Gastrocnemius medialis (tissue), 4 donors: ENCODE measurements around the gene RAVER2. TPM values are rescaled to one million over a fixed set of nuclear protein-coding genes. Genes with fewer than 3 reads are reported as not detected.
A peak's percentile ranks its signal among the peaks of the same experiment; 100 is the strongest.

Source experiments
- ATAC-seq, 2 donors: fragments of 150-250 bp; one replicate each; pipeline ENCODE4 v1.9.1; 2016
- DNase-seq, 2 donors: peaks; one replicate each; pipeline ENCODE4 v3.0.0-alpha.2; 2019
- H3K27ac ChIP-seq, 4 donors: fragments of 200-600 bp; sonication (generic); 1 replicate in 1 of 4; 2 replicates in 3 of 4; pipeline ENCODE4 v1.5.1; 2016 to 2018; ENCODE audit warnings: mild to moderate bottlenecking in 2 of 4, moderate library complexity in 1 of 4
- H3K27me3 ChIP-seq, 3 donors: fragments of 200-600 bp; sonication (generic) in 2 of 3; 1 replicate in 1 of 3; 2 replicates in 2 of 3; pipeline versions ENCODE4 v1.5.1 to v1.6.0; 2016 to 2019; ENCODE audit warnings: mild to moderate bottlenecking in 1 of 3, moderate library complexity in 1 of 3
- H3K36me3 ChIP-seq, 2 donors: fragments of 200-600 bp; sonication (generic) in 1 of 2; one replicate each; pipeline ENCODE4 v1.5.1; 2017 to 2018
- H3K4me1 ChIP-seq, 2 donors: fragments of 200-600 bp; sonication (generic) in 1 of 2; one replicate each; pipeline ENCODE4 v1.5.1; 2016 to 2017; ENCODE audit warnings: mild to moderate bottlenecking in 2 of 2
- H3K4me3 ChIP-seq, 4 donors: fragments of 200-600 bp; sonication (generic) in 3 of 4; 1 replicate in 1 of 4; 2 replicates in 3 of 4; pipeline ENCODE4 v1.5.1; 2016 to 2019; ENCODE audit warnings: mild to moderate bottlenecking in 2 of 4
- H3K9me3 ChIP-seq, 3 donors: fragments of 200-600 bp; sonication (generic) in 2 of 3; 1 replicate in 1 of 3; 2 replicates in 2 of 3; pipeline ENCODE4 v1.5.1; 2016 to 2019
- CTCF ChIP-seq, 5 experiments: fragments of 450-650 bp in 3 of 5; fragments of 200-600 bp in 2 of 5; sonication (generic) in 2 of 5; IDR thresholded peaks in 4 of 5; conservative IDR thresholded peaks in 1 of 5; 1 replicate in 4 of 5; 2 replicates in 1 of 5; pipeline ENCODE4 v1.5.1; 2016 to 2019; ENCODE audit warnings: antibody characterized with exemption in 5 of 5, mild to moderate bottlenecking in 3 of 5, moderate library complexity in 3 of 5
- POLR2A ChIP-seq, 2 donors: fragments of 450-650 bp; IDR thresholded peaks; one replicate each; pipeline ENCODE4 v1.6.1; 2017; ENCODE audit warnings: antibody characterized with exemption in 2 of 2, mild to moderate bottlenecking in 2 of 2, moderate library complexity in 2 of 2
- in situ Hi-C, 4 donors: fragments of 200-750 bp; cut with MboI; loops; one replicate each; pipeline versions ENCODE4 v1.15.0 to v1.8.0; 2017; ENCODE audit warnings: low sequenced_read_pairs in 4 of 4
- intact Hi-C: fragments of 100-400 bp; cut with DNase I; formaldehyde crosslinking; loops from one replicate; pipeline ENCODE4 v1.15.1; 2023; ENCODE audit warnings: low total_unique reads
- total RNA-seq, 4 donors: library from RNA; depleted of rRNA; stranded (reverse); fragments of >200 nt; gene quantifications; one replicate each; pipeline versions ENCODE4 v1.1.0 to v1.2.3, GENCODE V29; 2016

RAVER2 gene
- total RNA-seq, 4 donors from 2014 or later: 8.4 to 9.4 (median 9.1) TPM

GRCh38 chr1:64867266-64867665, 122.4 kb downstream of the RAVER2 start:
- Histone ChIP-seq H3K27me3 (no peaks in the 10 kb centered on the region), H3K4me1 (peaks cover 6 to 11% of the 10 kb centered on the region in 2 donors), H3K4me3 (no peak overlapping the region), H3K27ac (peak overlapping the region in 2 of 4 donors; percentile 1), H3K36me3 (peaks cover 0 to 79% of the 10 kb centered on the region in 2 donors), H3K9me3 (no peaks in the 10 kb centered on the region)
- intact Hi-C loops (no loop called here), in situ Hi-C loops (loop anchor here (10.0 to 25.0 kb wide), 6 partner anchors 98 to 545 kb away; partner anchors contain the start of genes JAK1 (in 1 of the 4), LEPR (in 1 of the 4) and LEPROT (in 1 of the 4))
- DNase-seq: no peak
- no peak for ATAC-seq
- no peak for TF ChIP-seq CTCF (IDR thresholded peaks at IDR 0.05 in 4 of 5, conservative IDR thresholded peaks at IDR 0.05 in 1 of 5)
- TF ChIP-seq POLR2A (IDR thresholded peaks at IDR 0.05): no peak

- Histone ChIP-seq H3K4me1 (peaks cover 17 to 20% of the 10 kb centered on the region in 2 donors), H3K36me3 (peaks cover 0 to 71% of the 10 kb centered on the region in 2 donors), H3K27ac (no peak overlapping the region), H3K27me3 (no peaks in the 10 kb centered on the region), H3K4me3 (no peak overlapping the region), H3K9me3 (no peaks in the 10 kb centered on the region)
- ATAC-seq (no peak), DNase-seq (no peak)
- TF ChIP-seq CTCF (IDR thresholded peaks at IDR 0.05 in 4 of 5, conservative IDR thresholded peaks at IDR 0.05 in 1 of 5) (no peak), POLR2A (IDR thresholded peaks at IDR 0.05) (no peak)
- intact Hi-C loops: no loop called here
- in situ Hi-C loops: loop anchor here (25.0 kb wide), 4 partner anchors 166 to 541 kb away; partner anchors contain the start of genes LEPR (in 1 of the 4) and LEPROT (in 1 of the 4)
Observed at GRCh38 chr1:64871256-64871655, 126.4 kb downstream of the RAVER2 start.

GRCh38 chr1:64872067-64872466, 127.2 kb downstream of the RAVER2 start:
- Histone ChIP-seq H3K4me1 (peaks cover 17 to 20% of the 10 kb centered on the region in 2 donors), H3K4me3 (no peak overlapping the region), H3K27me3 (no peaks in the 10 kb centered on the region), H3K36me3 (peaks cover 0 to 64% of the 10 kb centered on the region in 2 donors), H3K9me3 (no peaks in the 10 kb centered on the region), H3K27ac (no peak overlapping the region)
- TF ChIP-seq CTCF (IDR thresholded peaks at IDR 0.05 in 4 of 5, conservative IDR thresholded peaks at IDR 0.05 in 1 of 5): no peak
- no peak for TF ChIP-seq POLR2A (IDR thresholded peaks at IDR 0.05)
- in situ Hi-C loops: loop anchor here (25.0 kb wide), 4 partner anchors 165 to 540 kb away; partner anchors contain the start of genes LEPR (in 1 of the 4) and LEPROT (in 1 of the 4)
- ATAC-seq: no peak
- no peak for DNase-seq
- intact Hi-C loops: no loop called here

- TF ChIP-seq POLR2A (IDR thresholded peaks at IDR 0.05) (no peak), CTCF (IDR thresholded peaks at IDR 0.05 in 4 of 5, conservative IDR thresholded peaks at IDR 0.05 in 1 of 5) (no peak)
- DNase-seq (no peak), ATAC-seq (peak in 1 of 2 donors; percentile 17)
- intact Hi-C loops (no loop called here), in situ Hi-C loops (loop anchor here (25.0 kb wide), 4 partner anchors 164 to 539 kb away; partner anchors contain the start of genes LEPR (in 1 of the 4) and LEPROT (in 1 of the 4))
- Histone ChIP-seq H3K9me3 (no peaks in the 10 kb centered on the region), H3K36me3 (peaks cover 0 to 67% of the 10 kb centered on the region in 2 donors), H3K27ac (no peak overlapping the region), H3K27me3 (no peaks in the 10 kb centered on the region), H3K4me1 (peaks cover 17 to 20% of the 10 kb centered on the region in 2 donors), H3K4me3 (no peak overlapping the region)
Observed at GRCh38 chr1:64873576-64873975, 128.7 kb downstream of the RAVER2 start.
